ENCODE data around the gene ABHD16A.

Gene ABHD16A

DNA sequence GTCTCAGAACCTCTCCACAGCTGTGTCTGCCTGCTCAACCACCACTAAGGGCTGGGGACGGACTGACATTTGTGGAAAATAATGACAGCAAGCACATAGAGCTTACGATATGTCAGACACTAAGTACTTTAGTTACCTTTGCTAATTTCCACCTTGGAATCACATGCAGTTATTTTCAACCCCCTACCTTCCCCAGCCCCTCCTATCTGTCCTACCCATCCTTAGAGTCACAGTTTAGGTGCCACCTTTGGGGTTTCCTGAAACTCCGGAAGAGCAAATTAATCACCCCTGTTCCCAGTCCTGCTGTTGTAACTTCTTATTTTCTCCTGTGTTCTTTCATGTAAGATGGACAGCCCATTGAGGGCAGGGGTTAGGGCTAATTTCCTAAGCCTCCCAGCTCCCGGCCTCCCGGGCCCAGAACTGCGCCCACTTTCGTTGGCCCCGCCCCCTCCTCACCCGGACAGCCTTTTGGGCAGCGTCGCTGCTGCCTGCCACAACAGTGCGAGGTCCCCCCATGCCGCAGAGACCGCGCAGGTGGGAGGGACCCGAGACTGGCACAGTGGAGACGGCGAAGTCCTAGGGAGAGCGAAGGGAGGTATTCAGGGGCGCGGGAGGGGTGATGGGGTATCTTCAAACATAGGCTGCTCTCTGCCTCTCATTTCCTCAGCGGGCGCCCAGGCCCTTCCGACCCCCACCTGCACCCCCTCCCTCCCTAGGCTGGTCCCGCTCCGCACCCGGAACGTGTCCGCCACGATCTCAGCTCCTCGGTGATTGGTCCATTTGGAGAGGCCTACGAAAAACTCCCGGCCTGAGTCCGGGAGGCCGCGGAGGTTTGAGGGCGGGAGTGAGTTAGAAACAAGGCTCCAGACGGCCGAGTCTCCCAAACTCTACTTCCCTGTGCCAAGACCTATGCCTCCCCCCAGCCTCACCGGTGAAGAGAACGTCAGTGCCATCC lies 24.9 kb upstream of the ABHD16A start:
- no peak for FAIRE-seq
- no peak for TF ChIP-seq POLR2A (IDR thresholded peaks at IDR 0.05; ENCODE audit: low read depth, low read length)
- no peak for DNase-seq (ENCODE audit: insufficient read length, low spot score)

DNA sequence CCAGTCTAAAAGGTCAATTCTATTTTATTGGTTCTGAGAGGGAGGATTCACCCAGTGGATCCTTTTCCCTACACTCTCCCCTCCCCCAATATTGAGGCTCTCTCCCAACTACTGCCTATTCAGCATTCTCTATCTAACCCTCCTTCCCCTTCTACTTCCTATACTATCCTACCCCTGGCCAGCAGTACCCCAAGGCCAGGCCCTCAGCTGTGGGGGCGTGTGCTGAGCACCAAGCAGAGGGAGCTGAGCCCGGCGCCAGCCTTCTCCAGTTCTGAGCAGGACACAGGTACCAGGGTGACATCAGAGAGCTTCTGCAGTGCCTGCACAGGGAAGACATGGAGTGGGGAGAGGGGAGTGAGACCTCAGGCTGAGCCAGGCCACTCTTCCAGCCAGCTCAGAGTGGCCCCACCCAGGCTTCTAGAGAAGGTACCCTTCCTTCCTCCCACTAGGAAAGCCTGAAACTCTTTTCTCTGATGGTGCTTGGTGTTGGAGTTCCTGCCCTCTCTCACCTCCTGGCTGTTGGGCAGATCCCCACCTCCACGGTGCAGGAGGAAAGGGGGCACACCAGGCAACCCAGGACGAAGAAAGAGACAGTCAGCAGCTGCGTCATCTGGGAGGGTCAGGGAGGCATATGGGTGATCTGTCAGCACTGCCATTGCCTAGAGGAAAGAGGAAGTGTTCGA lies 24.1 kb upstream of the ABHD16A start:
- DNase-seq (ENCODE audit: insufficient read length, low spot score) (no peak), FAIRE-seq (no peak)
- TF ChIP-seq POLR2A (IDR thresholded peaks at IDR 0.05; ENCODE audit: low read depth, low read length) = no peak

DNA sequence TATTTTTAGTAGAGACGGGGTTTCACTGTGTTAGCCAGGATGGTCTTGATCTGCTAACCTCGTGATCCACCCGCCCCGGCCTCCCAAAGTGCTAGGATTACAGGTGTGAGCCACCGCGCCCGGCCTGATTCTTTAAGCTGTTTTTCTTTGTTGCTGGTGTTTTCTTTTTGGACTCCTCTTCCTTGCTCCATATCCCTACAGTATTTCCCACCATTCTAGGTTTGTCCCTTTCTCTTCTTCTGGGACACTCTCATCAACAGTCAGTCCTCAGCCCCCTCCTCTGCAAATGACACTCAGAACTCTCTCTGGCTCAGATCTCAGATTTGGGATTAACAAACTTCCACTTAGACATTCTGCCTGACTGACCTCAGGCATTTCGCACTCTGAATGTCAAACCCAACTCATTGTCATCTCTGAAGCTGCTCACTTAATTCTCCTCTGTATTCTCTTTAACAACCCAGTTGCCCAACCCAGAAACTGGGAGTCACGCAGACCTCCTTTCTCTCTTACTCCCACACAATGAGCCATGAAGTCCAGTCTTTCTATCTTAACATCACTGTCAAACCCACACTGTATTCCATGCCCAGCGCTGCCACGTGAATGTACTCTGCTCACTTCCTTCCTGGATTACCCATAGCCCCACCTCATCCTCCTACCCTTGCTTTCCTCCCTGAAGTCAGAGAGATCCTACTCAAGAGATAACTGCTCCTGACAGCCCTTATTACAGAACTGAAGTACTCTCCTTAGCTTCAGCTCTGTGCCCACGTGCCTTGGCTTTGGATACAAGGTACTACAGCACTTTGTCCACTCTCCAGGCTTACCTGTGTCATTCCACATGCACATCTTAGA lies 22.6 kb upstream of the ABHD16A start:
- TF ChIP-seq POLR2A (IDR thresholded peaks at IDR 0.05; ENCODE audit: low read depth, low read length) = no peak
- DNase-seq (ENCODE audit: insufficient read length, low spot score) (no peak), FAIRE-seq (no peak)

DNA sequence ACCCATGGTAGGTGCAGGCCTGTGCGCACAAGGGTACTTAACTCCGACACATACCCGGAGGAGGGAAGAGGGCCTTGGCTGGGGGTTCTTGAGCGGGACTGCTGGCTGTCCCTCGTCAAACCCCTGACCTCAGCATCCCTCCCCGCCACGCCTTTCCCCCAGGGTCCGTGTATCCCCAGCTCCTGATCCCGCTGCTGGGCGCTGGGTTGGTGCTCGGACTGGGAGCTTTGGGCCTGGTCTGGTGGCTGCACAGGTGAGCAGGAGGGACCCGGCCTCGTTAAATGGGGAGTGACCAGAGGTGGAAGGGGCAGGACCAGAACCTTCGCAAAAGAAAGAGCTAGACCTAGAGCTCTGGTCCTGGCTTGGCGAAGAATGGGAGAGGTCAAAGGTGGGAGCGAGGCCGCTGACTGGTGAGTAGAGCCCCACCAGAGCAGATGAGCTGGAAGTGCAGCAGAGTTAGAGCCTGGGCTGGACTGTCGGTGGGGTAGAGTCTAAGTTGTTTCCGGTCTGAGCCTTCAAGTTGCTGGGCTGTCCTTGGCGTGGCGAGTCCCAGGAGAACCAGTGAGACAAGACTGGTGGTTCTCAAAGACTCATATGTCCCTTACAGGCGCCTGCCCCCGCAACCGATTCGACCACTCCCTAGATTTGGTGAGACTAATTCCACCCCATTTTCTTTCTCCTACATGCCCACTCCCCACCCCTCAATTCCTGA lies 21.0 kb upstream of the ABHD16A start:
- DNase-seq (ENCODE audit: insufficient read length, low spot score) (no peak), FAIRE-seq (no peak)
- no peak for TF ChIP-seq POLR2A (IDR thresholded peaks at IDR 0.05; ENCODE audit: low read depth, low read length)

DNA sequence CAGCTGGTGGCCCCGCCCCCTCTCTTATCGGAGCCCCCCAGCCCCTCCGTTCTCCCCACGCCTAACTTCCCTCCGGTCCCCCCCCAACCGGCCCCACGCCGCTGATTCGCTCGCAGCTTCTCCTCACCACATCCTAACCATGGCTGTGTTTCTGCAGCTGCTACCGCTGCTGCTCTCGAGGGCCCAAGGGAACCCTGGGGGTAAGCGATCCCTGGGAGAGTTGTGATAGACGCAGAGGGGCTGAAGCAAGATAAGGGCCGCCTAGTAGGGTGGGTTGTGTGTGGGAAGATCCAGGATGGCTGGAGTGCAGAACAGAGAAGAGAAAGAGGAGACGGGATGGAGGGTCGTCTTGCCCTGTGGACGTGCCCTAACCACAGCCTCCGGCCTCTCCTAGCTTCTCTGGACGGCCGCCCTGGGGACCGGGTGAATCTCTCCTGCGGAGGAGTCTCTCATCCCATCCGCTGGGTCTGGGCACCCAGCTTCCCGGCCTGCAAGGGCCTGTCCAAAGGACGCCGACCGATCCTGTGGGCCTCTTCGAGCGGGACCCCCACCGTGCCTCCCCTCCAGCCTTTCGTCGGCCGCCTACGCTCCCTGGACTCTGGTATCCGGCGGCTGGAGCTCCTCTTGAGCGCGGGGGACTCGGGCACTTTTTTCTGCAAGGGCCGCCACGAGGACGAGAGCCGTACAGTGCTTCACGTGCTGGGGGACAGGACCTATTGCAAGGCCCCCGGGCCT lies 20.3 kb upstream of the ABHD16A start, which contains the start of gene MPIG6B:
TSS of gene MPIG6B (plus strand) at position 129 of the 735 bp plus-strand sequence. CDS start at position 140, 11 bp downstream.
- no peak for FAIRE-seq
- no peak for TF ChIP-seq POLR2A (IDR thresholded peaks at IDR 0.05; ENCODE audit: low read depth, low read length)
- no peak for DNase-seq (ENCODE audit: insufficient read length, low spot score)

DNA sequence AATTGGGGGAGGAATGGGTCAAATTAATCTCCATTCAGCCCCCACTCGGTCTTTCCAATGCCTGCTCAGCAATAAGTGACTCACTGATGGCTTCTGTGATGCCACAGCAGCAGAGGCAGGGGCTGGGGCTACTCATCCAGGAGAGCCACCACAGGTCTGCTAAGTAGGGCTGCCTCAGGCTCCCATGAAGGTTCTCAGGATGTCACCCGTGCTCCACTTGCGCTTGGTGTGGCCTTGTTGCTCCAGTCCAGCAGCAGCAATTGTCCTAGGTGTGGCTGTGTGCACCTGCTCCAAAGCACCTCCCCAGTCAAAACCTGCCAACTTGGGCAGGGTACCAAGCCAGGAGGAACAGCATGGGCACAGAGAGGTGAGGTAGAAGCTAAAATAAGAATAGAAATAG lies 19.0 kb upstream of the ABHD16A start:
- no peak for DNase-seq (ENCODE audit: insufficient read length, low spot score)
- no peak for FAIRE-seq
- no peak for TF ChIP-seq POLR2A (IDR thresholded peaks at IDR 0.05; ENCODE audit: low read depth, low read length)

DNA sequence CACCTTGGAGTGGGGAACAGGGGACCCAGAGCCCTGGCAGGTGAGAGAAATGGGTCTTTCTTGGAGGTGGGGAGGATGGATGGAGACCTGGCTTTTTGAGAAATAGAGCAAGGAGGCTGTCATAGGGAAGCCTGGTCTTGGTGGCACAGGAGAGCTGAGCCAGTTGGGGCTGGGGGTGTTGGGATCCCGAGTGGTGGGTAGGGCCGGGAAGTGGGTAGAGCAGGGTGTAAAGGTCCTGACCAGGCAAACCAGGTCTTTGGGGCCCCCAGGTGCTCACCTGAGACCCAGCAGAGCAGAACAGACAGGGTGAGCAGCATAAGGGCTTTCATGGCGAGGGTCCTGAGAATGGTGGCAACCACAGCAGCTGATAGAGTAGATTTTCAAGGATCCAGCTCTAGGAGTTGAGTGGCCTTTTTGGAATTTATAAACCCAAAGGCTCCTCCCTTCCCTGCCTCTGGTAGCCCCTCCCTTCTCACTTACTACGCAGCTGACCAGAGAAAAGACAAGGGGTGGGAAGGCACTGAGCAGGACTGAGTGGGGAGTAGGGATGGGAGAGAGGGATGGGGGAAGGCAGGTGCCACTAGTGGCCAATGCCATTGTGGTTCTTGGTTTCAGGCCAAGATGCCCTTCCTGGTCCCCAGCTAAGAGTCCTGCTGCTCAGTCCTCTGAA lies 18.4 kb upstream of the ABHD16A start, which contains the start of gene LY6G6C:
TSS of gene LY6G6C (minus strand) at position 396 of the 670 bp plus-strand sequence. CDS start at position 329, 67 bp downstream.
- DNase-seq (ENCODE audit: insufficient read length, low spot score) (no peak), FAIRE-seq (no peak)
- no peak for TF ChIP-seq POLR2A (IDR thresholded peaks at IDR 0.05; ENCODE audit: low read depth, low read length)

DNA sequence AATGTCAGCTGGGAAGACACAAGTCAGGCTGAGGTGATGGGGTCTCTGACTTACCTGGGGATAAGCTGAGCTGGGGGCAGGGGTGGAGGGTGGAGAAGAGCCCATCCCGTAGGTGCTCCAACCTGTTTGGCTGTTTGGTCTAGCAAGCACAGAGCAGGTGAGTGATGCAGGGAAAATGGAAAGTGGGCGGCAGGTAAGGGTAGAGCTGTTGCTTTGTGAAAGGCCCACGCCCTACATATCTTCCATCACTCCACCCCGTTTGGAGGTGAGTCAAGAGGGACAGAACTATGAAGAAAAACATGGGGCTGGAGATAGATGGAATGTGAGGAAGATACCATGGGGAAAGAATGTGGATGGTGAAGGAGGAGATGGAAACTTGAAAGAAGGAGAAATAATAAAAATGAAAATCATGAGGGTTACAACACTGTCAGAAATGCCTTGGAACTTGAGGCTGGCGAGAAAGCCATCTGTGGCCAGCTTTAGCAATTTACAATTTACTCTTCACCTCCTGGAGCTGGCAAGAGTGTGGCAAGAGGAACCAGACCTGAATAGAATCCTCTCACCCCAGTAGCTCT lies 17.2 kb upstream of the ABHD16A start:
- DNase-seq (ENCODE audit: insufficient read length, low spot score) (no peak), FAIRE-seq (no peak)
- TF ChIP-seq POLR2A (IDR thresholded peaks at IDR 0.05; ENCODE audit: low read depth, low read length) = no peak

DNA sequence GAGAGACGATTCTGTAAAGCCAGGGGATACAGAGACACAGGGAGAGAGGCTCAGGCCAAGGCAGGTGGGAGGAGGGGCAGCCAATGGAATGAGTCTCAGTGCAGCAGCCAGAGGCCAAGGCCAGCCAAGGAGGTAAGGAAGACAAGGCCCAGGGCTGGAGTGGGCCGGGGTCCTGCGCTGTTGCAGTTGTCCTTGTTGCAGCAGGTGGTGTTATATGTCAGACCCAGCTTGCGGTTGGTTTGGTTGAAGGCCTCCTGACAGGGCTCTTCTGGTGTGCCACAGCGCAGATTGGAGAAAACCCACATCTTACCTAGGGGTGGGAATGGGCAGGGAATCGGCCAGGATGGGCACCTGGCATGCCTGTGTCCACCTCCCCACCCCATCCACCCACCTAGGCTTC lies 15.9 kb upstream of the ABHD16A start:
- FAIRE-seq (no peak), DNase-seq (ENCODE audit: insufficient read length, low spot score) (no peak)
- TF ChIP-seq POLR2A (IDR thresholded peaks at IDR 0.05; ENCODE audit: low read depth, low read length) = no peak

DNA sequence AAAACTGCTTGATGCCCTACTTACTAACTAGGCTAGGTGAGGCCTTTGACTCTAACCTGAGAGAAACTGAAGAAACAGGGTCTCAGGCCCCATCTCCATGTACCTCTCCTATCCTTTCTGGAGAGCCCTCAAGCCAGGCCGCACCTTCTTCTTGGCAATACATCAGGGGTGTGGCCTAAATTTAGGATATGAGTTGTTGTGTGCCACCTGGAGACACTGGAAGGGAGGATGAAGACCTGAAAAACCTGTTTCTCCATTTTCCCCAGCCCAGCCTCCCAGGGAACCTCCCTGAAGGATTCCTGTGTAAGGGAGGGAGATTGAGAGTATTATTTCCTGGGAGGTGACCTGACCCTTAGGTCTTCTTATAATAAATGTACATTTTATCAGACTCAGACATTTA lies 15.1 kb upstream of the ABHD16A start:
- no peak for TF ChIP-seq POLR2A (IDR thresholded peaks at IDR 0.05; ENCODE audit: low read depth, low read length)

DNA sequence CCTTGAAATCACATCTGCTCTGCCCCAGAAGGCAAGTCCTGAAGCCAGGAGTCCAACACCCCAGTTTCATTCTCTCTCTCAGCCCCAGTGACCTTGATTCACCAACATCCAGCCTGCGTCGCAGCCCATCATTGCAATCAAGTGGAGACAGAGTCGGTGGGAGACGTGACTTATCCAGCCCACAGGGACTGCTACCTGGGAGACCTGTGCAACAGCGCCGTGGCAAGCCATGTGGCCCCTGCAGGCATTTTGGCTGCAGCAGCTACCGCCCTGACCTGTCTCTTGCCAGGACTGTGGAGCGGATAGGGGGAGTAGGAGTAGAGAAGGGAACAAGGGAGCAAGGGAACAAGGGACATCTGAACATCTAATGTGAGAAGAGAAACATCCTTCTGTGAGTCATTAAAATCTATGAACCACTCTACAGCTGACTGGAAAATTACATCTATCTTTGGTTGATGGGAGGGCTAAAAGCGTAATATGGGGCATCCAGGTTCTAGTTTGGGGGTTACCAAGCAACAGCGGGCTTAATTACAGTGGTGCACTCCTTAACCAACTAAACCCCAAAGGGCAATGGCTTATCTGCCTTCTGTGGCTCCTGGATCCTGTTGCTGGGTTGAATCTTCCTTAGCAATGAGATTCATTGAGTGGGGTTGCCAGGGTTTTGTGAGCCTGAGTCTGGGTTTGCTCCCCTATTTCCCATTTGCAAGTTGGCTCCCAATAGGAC lies 14.5 kb upstream of the ABHD16A start:
- no peak for DNase-seq (ENCODE audit: insufficient read length, low spot score)
- TF ChIP-seq POLR2A (IDR thresholded peaks at IDR 0.05; ENCODE audit: low read depth, low read length) = no peak
- no peak for FAIRE-seq

More for the DNA sequence above, 15.1 kb upstream of the ABHD16A start:
- DNase-seq (ENCODE audit: insufficient read length, low spot score) (no peak), FAIRE-seq (no peak)
